SK-N-SH treated with all-trans-retinoic acid at 6 μM for 48 hours (cell line): ENCODE results near the gene AVEN.
"Not testable (repeated sequence)": the region's sequence is repeated elsewhere in the genome, so short reads cannot be mapped to it uniquely, and the experiment has no call there.

Experiments
- ATAC-seq: fragments of 200-7000 bp; cut with Tn5 transposase; 3 replicates; pipeline ENCODE4 v1.9.1; 2020; ENCODE audit warnings: mild to moderate bottlenecking, moderate library complexity
- CSDC2 ChIP-seq: fragments of 250-450 bp; sonication (Bioruptor Pico); IDR thresholded peaks from 2 replicates; pipeline ENCODE4 v1.5.0; 2020; ENCODE audit warnings: mild to moderate bottlenecking, moderate library complexity
- ESRRG ChIP-seq: fragments of 250-450 bp; sonication (Bioruptor Pico); IDR thresholded peaks from 2 replicates; pipeline ENCODE4 v1.6.1; 2021; ENCODE audit warnings: mild to moderate bottlenecking
- ISL1 ChIP-seq: fragments of 250-450 bp; sonication (Bioruptor Pico); IDR thresholded peaks from 2 replicates; pipeline ENCODE4 v2.1.2; 2022; ENCODE audit warnings: mild to moderate bottlenecking, moderate library complexity
- OSR1 ChIP-seq: fragments of 250-450 bp; sonication (Bioruptor Pico); IDR thresholded peaks from 2 replicates; pipeline ENCODE4 v1.8.0; 2022; ENCODE audit warnings: moderate library complexity, mild to moderate bottlenecking, inconsistent platforms
- PPARA ChIP-seq: fragments of 250-450 bp; sonication (Bioruptor Pico); IDR thresholded peaks from 2 replicates; pipeline ENCODE4 v1.5.0; 2020; ENCODE audit warnings: mild to moderate bottlenecking, borderline replicate concordance
- RARB ChIP-seq: fragments of 250-450 bp; sonication (Bioruptor Pico); IDR thresholded peaks from 2 replicates; pipeline ENCODE4 v1.8.0; 2021; ENCODE audit warnings: mild to moderate bottlenecking, moderate library complexity
- SNAI2 ChIP-seq: fragments of 250-450 bp; sonication (Bioruptor Pico); IDR thresholded peaks from 2 replicates; pipeline ENCODE4 v1.5.0; 2020; ENCODE audit warnings: mild to moderate bottlenecking, moderate library complexity
- TCF4 ChIP-seq: fragments of 250-450 bp; sonication (Bioruptor Pico); IDR thresholded peaks from 2 replicates; pipeline ENCODE4 v1.8.0; 2021; ENCODE audit warnings: mild to moderate bottlenecking, moderate library complexity, borderline replicate concordance
- ZC3H10 ChIP-seq: fragments of 250-450 bp; sonication (Bioruptor Pico); IDR thresholded peaks from 2 replicates; pipeline ENCODE4 v1.5.1; 2021; ENCODE audit warnings: mild to moderate bottlenecking, moderate library complexity
- ZFP3 ChIP-seq: fragments of 250-450 bp; sonication (Bioruptor Pico); IDR thresholded peaks from 2 replicates; pipeline ENCODE4 v1.5.0; 2020; ENCODE audit warnings: mild to moderate bottlenecking, moderate library complexity
- ZNF565 ChIP-seq: fragments of 450-650 bp; formaldehyde crosslinking; conservative IDR thresholded peaks from 2 replicates; pipeline ENCODE4 v1.5.0; 2020; ENCODE audit warnings: low read depth, mild to moderate bottlenecking, moderate library complexity
- ZNF70 ChIP-seq: fragments of 450-650 bp; formaldehyde crosslinking; IDR thresholded peaks from 2 replicates; pipeline ENCODE4 v1.5.0; 2020; ENCODE audit warnings: mild to moderate bottlenecking, moderate library complexity
- TF ChIP-seq, protein P1 (sequence below): fragments of 250-450 bp; sonication (Bioruptor Pico); IDR thresholded peaks from 2 replicates; pipeline ENCODE4 v1.5.1; 2020; ENCODE audit warnings: low read depth, mild to moderate bottlenecking, moderate library complexity
- TF ChIP-seq, protein P2 (sequence below): fragments of 250-450 bp; sonication (Bioruptor Pico); IDR thresholded peaks from 2 replicates; pipeline ENCODE4 v1.8.0; 2020; ENCODE audit warnings: mild to moderate bottlenecking, moderate library complexity, borderline replicate concordance
- TF ChIP-seq, protein P3 (sequence below): fragments of 250-450 bp; sonication (Bioruptor Pico); IDR thresholded peaks from 2 replicates; pipeline ENCODE4 v1.5.0; 2020; ENCODE audit warnings: mild to moderate bottlenecking, moderate library complexity
- TF ChIP-seq, protein P4 (sequence below): fragments of 250-450 bp; sonication (Bioruptor Pico); IDR thresholded peaks from 2 replicates; pipeline ENCODE4 v1.5.1; 2021; ENCODE audit warnings: mild to moderate bottlenecking, moderate library complexity
- TF ChIP-seq, protein P5 (sequence below): fragments of 250-450 bp; sonication (Bioruptor Pico); IDR thresholded peaks from 2 replicates; pipeline ENCODE4 v1.8.0; 2021; ENCODE audit warnings: low read depth, mild to moderate bottlenecking, moderate library complexity, borderline replicate concordance

Gene AVEN

DNA sequence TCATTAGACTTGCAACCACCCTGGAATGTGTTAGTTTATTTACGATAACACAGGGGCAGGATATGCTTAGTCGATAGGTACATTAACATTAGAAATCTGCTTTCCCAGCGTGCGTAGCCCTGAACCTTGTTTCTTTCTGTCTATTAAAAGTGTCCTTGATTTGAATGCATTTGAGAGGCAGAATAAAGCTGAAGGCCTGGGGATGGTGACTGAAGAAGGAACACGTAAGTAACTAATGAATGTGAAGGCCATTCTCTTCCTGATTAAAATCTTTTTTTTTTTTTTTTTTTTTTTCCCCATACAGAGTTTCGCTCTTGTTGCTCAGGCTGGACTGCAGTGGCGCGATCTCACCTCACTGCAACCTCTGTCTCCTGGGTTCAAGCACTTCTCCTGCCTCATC is 213.6 kb downstream of the AVEN start (continued):
- TF ChIP-seq, protein P1, sequence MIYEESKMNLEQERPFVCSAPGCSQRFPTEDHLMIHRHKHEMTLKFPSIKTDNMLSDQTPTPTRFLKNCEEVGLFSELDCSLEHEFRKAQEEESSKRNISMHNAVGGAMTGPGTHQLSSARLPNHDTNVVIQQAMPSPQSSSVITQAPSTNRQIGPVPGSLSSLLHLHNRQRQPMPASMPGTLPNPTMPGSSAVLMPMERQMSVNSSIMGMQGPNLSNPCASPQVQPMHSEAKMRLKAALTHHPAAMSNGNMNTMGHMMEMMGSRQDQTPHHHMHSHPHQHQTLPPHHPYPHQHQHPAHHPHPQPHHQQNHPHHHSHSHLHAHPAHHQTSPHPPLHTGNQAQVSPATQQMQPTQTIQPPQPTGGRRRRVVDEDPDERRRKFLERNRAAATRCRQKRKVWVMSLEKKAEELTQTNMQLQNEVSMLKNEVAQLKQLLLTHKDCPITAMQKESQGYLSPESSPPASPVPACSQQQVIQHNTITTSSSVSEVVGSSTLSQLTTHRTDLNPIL (CRISPR knock-in tag): no peak
- no peak for TF ChIP-seq ZNF70 (CRISPR knock-in tag)
- TF ChIP-seq TCF4: no peak

DNA sequence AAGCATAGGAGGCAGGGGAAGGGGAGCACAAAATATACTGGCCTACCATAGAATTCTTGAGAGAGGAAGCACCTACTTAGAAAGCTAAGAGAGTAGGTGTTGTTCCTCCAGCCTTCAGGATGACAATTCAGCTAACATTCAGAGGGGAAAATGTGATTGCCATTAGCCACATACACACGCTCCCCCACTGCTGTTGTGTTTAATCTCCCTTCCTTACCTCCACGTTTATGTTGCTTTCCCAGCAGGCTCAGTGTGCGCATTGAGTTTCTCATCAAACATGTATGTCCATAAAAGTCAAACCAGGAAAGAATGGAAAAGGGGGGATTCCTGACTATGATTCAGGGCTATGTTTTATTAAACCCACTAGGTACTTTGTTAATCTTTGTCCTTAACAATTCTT is 215.9 kb downstream of the AVEN start:
- ATAC-seq: no peak
- TF ChIP-seq OSR1 (CRISPR knock-in tag) (no peak), ZC3H10 (CRISPR knock-in tag) (no peak), PPARA (no peak), TCF4 (no peak), ESRRG (CRISPR knock-in tag) (no peak), CSDC2 (CRISPR knock-in tag) (no peak), RARB (CRISPR knock-in tag) (no peak), SNAI2 (no peak), ZNF70 (CRISPR knock-in tag) (no peak)
- TF ChIP-seq, protein P2, sequence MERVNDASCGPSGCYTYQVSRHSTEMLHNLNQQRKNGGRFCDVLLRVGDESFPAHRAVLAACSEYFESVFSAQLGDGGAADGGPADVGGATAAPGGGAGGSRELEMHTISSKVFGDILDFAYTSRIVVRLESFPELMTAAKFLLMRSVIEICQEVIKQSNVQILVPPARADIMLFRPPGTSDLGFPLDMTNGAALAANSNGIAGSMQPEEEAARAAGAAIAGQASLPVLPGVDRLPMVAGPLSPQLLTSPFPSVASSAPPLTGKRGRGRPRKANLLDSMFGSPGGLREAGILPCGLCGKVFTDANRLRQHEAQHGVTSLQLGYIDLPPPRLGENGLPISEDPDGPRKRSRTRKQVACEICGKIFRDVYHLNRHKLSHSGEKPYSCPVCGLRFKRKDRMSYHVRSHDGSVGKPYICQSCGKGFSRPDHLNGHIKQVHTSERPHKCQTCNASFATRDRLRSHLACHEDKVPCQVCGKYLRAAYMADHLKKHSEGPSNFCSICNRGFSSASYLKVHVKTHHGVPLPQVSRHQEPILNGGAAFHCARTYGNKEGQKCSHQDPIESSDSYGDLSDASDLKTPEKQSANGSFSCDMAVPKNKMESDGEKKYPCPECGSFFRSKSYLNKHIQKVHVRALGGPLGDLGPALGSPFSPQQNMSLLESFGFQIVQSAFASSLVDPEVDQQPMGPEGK (CRISPR knock-in tag): no peak
- TF ChIP-seq, protein P3, sequence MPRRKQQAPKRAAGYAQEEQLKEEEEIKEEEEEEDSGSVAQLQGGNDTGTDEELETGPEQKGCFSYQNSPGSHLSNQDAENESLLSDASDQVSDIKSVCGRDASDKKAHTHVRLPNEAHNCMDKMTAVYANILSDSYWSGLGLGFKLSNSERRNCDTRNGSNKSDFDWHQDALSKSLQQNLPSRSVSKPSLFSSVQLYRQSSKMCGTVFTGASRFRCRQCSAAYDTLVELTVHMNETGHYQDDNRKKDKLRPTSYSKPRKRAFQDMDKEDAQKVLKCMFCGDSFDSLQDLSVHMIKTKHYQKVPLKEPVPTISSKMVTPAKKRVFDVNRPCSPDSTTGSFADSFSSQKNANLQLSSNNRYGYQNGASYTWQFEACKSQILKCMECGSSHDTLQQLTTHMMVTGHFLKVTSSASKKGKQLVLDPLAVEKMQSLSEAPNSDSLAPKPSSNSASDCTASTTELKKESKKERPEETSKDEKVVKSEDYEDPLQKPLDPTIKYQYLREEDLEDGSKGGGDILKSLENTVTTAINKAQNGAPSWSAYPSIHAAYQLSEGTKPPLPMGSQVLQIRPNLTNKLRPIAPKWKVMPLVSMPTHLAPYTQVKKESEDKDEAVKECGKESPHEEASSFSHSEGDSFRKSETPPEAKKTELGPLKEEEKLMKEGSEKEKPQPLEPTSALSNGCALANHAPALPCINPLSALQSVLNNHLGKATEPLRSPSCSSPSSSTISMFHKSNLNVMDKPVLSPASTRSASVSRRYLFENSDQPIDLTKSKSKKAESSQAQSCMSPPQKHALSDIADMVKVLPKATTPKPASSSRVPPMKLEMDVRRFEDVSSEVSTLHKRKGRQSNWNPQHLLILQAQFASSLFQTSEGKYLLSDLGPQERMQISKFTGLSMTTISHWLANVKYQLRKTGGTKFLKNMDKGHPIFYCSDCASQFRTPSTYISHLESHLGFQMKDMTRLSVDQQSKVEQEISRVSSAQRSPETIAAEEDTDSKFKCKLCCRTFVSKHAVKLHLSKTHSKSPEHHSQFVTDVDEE (CRISPR knock-in tag): no peak
- TF ChIP-seq, protein P4, sequence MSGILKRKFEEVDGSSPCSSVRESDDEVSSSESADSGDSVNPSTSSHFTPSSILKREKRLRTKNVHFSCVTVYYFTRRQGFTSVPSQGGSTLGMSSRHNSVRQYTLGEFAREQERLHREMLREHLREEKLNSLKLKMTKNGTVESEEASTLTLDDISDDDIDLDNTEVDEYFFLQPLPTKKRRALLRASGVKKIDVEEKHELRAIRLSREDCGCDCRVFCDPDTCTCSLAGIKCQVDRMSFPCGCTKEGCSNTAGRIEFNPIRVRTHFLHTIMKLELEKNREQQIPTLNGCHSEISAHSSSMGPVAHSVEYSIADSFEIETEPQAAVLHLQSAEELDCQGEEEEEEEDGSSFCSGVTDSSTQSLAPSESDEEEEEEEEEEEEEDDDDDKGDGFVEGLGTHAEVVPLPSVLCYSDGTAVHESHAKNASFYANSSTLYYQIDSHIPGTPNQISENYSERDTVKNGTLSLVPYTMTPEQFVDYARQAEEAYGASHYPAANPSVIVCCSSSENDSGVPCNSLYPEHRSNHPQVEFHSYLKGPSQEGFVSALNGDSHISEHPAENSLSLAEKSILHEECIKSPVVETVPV (CRISPR knock-in tag): no peak
- TF ChIP-seq, protein P5, sequence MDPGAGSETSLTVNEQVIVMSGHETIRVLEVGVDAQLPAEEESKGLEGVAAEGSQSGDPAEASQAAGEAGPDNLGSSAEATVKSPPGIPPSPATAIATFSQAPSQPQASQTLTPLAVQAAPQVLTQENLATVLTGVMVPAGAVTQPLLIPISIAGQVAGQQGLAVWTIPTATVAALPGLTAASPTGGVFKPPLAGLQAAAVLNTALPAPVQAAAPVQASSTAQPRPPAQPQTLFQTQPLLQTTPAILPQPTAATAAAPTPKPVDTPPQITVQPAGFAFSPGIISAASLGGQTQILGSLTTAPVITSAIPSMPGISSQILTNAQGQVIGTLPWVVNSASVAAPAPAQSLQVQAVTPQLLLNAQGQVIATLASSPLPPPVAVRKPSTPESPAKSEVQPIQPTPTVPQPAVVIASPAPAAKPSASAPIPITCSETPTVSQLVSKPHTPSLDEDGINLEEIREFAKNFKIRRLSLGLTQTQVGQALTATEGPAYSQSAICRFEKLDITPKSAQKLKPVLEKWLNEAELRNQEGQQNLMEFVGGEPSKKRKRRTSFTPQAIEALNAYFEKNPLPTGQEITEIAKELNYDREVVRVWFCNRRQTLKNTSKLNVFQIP: no peak

DNA sequence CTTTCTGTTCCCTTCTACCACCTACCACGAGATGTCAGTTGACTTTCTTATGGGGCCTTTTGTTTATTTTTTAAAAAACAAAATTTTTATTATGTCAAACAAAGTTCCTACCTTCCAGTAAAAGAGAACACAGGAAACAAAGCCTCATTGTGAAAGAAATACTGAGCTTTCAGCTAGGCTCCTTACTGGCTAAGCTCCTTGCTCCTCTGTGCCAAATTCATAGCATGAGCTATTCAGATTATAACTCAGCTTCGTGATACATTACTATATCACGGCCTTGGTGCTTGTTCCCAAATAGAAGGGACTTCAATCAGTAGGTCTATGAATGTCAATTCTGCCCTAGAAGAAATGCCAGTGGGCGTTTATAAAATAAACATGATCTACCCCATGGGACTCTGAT is 216.5 kb downstream of the AVEN start:
- TF ChIP-seq ISL1 (no peak), ZFP3 (CRISPR knock-in tag) (no peak), OSR1 (CRISPR knock-in tag) (no peak), PPARA (no peak), SNAI2 (no peak), ZNF565 (no peak)

DNA sequence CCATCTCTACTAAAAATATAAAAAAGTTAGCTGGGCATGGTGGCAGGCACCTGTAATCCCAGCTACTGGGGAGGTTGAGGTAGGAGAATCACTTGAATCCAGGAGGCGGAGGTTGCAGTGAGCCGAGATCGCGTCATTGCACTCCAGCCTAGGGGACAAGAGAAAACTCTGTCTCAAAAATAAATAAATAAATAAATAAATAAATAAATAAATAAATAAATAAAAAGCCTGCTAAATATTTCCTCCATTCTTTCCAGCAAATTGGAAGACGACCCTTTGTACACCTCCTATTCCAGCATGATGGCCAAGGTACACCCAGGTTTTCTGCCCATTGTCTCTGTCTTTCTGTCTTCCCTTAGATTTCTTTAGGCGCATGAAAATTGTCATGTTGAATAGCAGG is 219.5 kb downstream of the AVEN start:
- ATAC-seq: not testable (repeated sequence)

More for the DNA sequence above, 216.5 kb downstream of the AVEN start:
- no peak for ATAC-seq
